ENCODE measurements around the gene CEP70.

The CEP70 gene

DNA sequence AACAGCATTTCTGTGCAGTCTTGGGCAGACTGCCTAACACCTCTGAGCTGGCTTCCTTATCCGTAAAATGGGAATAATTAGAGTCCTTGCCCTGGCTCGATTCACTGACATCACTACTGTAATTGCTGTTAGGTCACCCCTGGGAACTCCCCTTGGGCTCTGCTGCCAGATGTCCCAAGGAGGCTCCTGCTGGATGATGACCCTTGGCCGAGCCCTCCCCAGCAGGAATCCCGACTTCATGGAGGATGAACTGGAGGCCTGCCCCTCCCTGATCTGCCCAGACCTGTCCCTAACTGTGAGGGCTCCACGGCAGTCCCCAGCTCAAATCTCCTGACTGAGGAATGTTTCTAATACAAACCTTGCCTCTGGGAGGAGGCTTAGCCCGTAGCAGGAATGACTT is 141.6 kb downstream of the CEP70 start:
- Histone ChIP-seq H3K36me3 (no peaks in the 10 kb centered on the region), H3K27me3 (no peaks in the 10 kb centered on the region), H3K4me3 (no peak overlapping the region), H3K9me3 (no peaks in the 10 kb centered on the region), H3K27ac (no peak overlapping the region), H3K4me1 (no peaks in the 10 kb centered on the region)
- intact Hi-C loops (cut with DNase I; ENCODE audit: low total_unique reads): no loop called here
- DNase-seq: peak in 1 of 2 donors; percentile 13
- TF ChIP-seq CTCF (IDR thresholded peaks at IDR 0.05): no peak

GRCh38 chr3:138451595-138452162 is 142.4 kb downstream of the CEP70 start:
- TF ChIP-seq CTCF (IDR thresholded peaks at IDR 0.05): no peak
- intact Hi-C loops (cut with DNase I; ENCODE audit: low total_unique reads): no loop called here
- peak in 1 of 2 donors; percentile 55 for DNase-seq

GRCh38 chr3:138450704-138451424 is 143.2 kb downstream of the CEP70 start:
- Histone ChIP-seq H3K27ac (no peak overlapping the region), H3K36me3 (no peaks in the 10 kb centered on the region), H3K27me3 (no peaks in the 10 kb centered on the region), H3K9me3 (no peaks in the 10 kb centered on the region), H3K4me1 (no peaks in the 10 kb centered on the region), H3K4me3 (no peak overlapping the region)
- intact Hi-C loops (cut with DNase I; ENCODE audit: low total_unique reads): no loop called here
- peak; percentile 5 to 41 for DNase-seq
- no peak for TF ChIP-seq CTCF (IDR thresholded peaks at IDR 0.05)

More at GRCh38 chr3:138451595-138452162, 142.4 kb downstream of the CEP70 start:
- Histone ChIP-seq H3K36me3 (no peaks in the 10 kb centered on the region), H3K4me1 (no peaks in the 10 kb centered on the region), H3K4me3 (no peak overlapping the region), H3K27ac (no peak overlapping the region), H3K27me3 (no peaks in the 10 kb centered on the region), H3K9me3 (no peaks in the 10 kb centered on the region)

- Histone ChIP-seq H3K36me3 (no peaks in the 10 kb centered on the region), H3K4me3 (no peak overlapping the region), H3K27ac (no peak overlapping the region), H3K27me3 (no peaks in the 10 kb centered on the region), H3K4me1 (no peaks in the 10 kb centered on the region), H3K9me3 (no peaks in the 10 kb centered on the region)
- DNase-seq: peak; percentile 1 to 7
- intact Hi-C loops (cut with DNase I; ENCODE audit: low total_unique reads): no loop called here
- no peak for TF ChIP-seq CTCF (IDR thresholded peaks at IDR 0.05)
These were observed 143.9 kb downstream of the CEP70 start for GRCh38 chr3:138450181-138450580.

- no peak overlapping the region for H3K27ac ChIP-seq
- H3K4me1 ChIP-seq: no peaks in the 10 kb centered on the region
- intact Hi-C loops (cut with DNase I; ENCODE audit: low total_unique reads): no loop called here
- no peaks in the 10 kb centered on the region for H3K9me3 ChIP-seq
- no peaks in the 10 kb centered on the region for H3K36me3 ChIP-seq
- peak in 1 of 2 donors; percentile 51 for DNase-seq
- TF ChIP-seq CTCF (IDR thresholded peaks at IDR 0.05): no peak
- no peaks in the 10 kb centered on the region for H3K27me3 ChIP-seq
- no peak overlapping the region for H3K4me3 ChIP-seq
These were observed 144.6 kb downstream of the CEP70 start for GRCh38 chr3:138449490-138449889.
